IPS-20b (cell line): ENCODE measurements around the gene SHCBP1.
A peak's percentile ranks its signal among the peaks of the same experiment; 100 is the strongest.
"Not testable (repeated sequence)": the region's sequence is repeated elsewhere in the genome, so short reads cannot be mapped to it uniquely, and the experiment has no call there.

ENCODE experiments used
- H3K27ac ChIP-seq: one replicate; pipeline ENCODE4 v1.5.1; 2013; ENCODE audit warnings: low read length
- H3K27me3 ChIP-seq: 2 replicates; pipeline ENCODE4 v1.6.1; 2013; ENCODE audit warnings: mild to moderate bottlenecking, low read length, inconsistent platforms; ENCODE audit not compliant: insufficient read depth
- H3K36me3 ChIP-seq: 2 replicates; pipeline ENCODE4 v1.6.1; 2013; ENCODE audit warnings: low read depth, mild to moderate bottlenecking, inconsistent platforms, low read length, moderate library complexity; ENCODE audit not compliant: insufficient read depth
- H3K4me1 ChIP-seq: 2 replicates; pipeline ENCODE4 v1.6.1; 2013; ENCODE audit warnings: mild to moderate bottlenecking, control low read depth, inconsistent platforms, low read length, moderate library complexity; ENCODE audit not compliant: insufficient read depth
- H3K4me3 ChIP-seq: 2 replicates; pipeline ENCODE4 v1.5.1; 2013; ENCODE audit warnings: mild to moderate bottlenecking, low read length, inconsistent platforms
- H3K9ac ChIP-seq: 2 replicates; pipeline ENCODE4 v1.6.1; 2013; ENCODE audit warnings: low read depth, mild to moderate bottlenecking, inconsistent platforms, low read length, moderate library complexity
- H3K9me3 ChIP-seq: 2 replicates; pipeline ENCODE4 v1.6.1; 2013; ENCODE audit warnings: mild to moderate bottlenecking, low read depth, low read length, inconsistent platforms; ENCODE audit not compliant: insufficient read depth

The SHCBP1 gene

GRCh38 chr16:46627746-46628145 lies 6.6 kb upstream of the SHCBP1 start:
- Histone ChIP-seq H3K4me1 (no peaks in the 10 kb centered on the region), H3K9ac (no peak overlapping the region), H3K36me3 (no peaks in the 10 kb centered on the region), H3K27me3 (peaks cover 11% of the 10 kb centered on the region; the same call in 1 of the 2 replicates), H3K4me3 (no peak overlapping the region), H3K9me3 (no peaks in the 10 kb centered on the region), H3K27ac (no peak overlapping the region)

GRCh38 chr16:46626681-46627080 lies 5.5 kb upstream of the SHCBP1 start:
- H3K9ac ChIP-seq, H3K4me3 ChIP-seq, H3K4me1 ChIP-seq, H3K27ac ChIP-seq, H3K36me3 ChIP-seq, H3K9me3 ChIP-seq, H3K27me3 ChIP-seq: not testable (repeated sequence)

- not testable (repeated sequence) for H3K9ac ChIP-seq, H3K36me3 ChIP-seq, H3K27ac ChIP-seq, H3K4me1 ChIP-seq, H3K4me3 ChIP-seq, H3K9me3 ChIP-seq, H3K27me3 ChIP-seq
These were observed 3.7 kb upstream of the SHCBP1 start for GRCh38 chr16:46624862-46625261.

GRCh38 chr16:46623707-46624106 lies 2.5 kb upstream of the SHCBP1 start:
- H3K4me3 ChIP-seq, H3K36me3 ChIP-seq, H3K9ac ChIP-seq, H3K9me3 ChIP-seq, H3K4me1 ChIP-seq, H3K27ac ChIP-seq, H3K27me3 ChIP-seq: not testable (repeated sequence)

- not testable (repeated sequence) for H3K27me3 ChIP-seq, H3K27ac ChIP-seq, H3K4me1 ChIP-seq, H3K9ac ChIP-seq, H3K9me3 ChIP-seq, H3K4me3 ChIP-seq
- peaks cover 12% of the 10 kb centered on the region; the same call in 1 of the 2 replicates for H3K36me3 ChIP-seq
These were observed 2.1 kb upstream of the SHCBP1 start for GRCh38 chr16:46623246-46623645.

- Histone ChIP-seq H3K4me3 (no peak overlapping the region), H3K27me3 (no peaks in the 10 kb centered on the region), H3K9ac (no peak overlapping the region), H3K27ac (no peak overlapping the region), H3K4me1 (no peaks in the 10 kb centered on the region), H3K9me3 (no peaks in the 10 kb centered on the region), H3K36me3 (peaks cover 23% of the 10 kb centered on the region)
These were observed 926 bp upstream of the SHCBP1 start for GRCh38 chr16:46621934-46622676.

GRCh38 chr16:46620266-46621005 lies 743 bp downstream of the SHCBP1 start:
- peak overlapping the region; percentile 96 for H3K9ac ChIP-seq
- H3K27me3 ChIP-seq: no peaks in the 10 kb centered on the region
- H3K9me3 ChIP-seq: no peaks in the 10 kb centered on the region
- peak overlapping the region; percentile 98 for H3K4me3 ChIP-seq
- no peaks in the 10 kb centered on the region for H3K4me1 ChIP-seq
- H3K36me3 ChIP-seq: peaks cover 40% of the 10 kb centered on the region
- peak overlapping the region; percentile 10 for H3K27ac ChIP-seq

GRCh38 chr16:46618516-46618915 lies 2.7 kb downstream of the SHCBP1 start:
- H3K9me3 ChIP-seq: no peaks in the 10 kb centered on the region
- H3K36me3 ChIP-seq: peaks cover 59% of the 10 kb centered on the region
- H3K4me1 ChIP-seq: no peaks in the 10 kb centered on the region
- H3K4me3 ChIP-seq: no peak overlapping the region
- no peak overlapping the region for H3K9ac ChIP-seq
- no peak overlapping the region for H3K27ac ChIP-seq
- no peaks in the 10 kb centered on the region for H3K27me3 ChIP-seq

GRCh38 chr16:46614006-46614405 lies 7.2 kb downstream of the SHCBP1 start:
- Histone ChIP-seq H3K27ac (no peak overlapping the region), H3K4me1 (no peaks in the 10 kb centered on the region), H3K4me3 (no peak overlapping the region), H3K27me3 (no peaks in the 10 kb centered on the region), H3K36me3 (peaks cover 86% of the 10 kb centered on the region), H3K9ac (no peak overlapping the region), H3K9me3 (no peaks in the 10 kb centered on the region)

GRCh38 chr16:46613352-46613751 lies 7.8 kb downstream of the SHCBP1 start:
- no peak overlapping the region for H3K4me3 ChIP-seq
- no peaks in the 10 kb centered on the region for H3K27me3 ChIP-seq
- no peaks in the 10 kb centered on the region for H3K9me3 ChIP-seq
- H3K9ac ChIP-seq: no peak overlapping the region
- H3K27ac ChIP-seq: no peak overlapping the region
- H3K36me3 ChIP-seq: peaks cover 85% of the 10 kb centered on the region
- H3K4me1 ChIP-seq: no peaks in the 10 kb centered on the region

GRCh38 chr16:46612121-46612520 lies 9.1 kb downstream of the SHCBP1 start:
- Histone ChIP-seq H3K36me3 (peaks cover 85% of the 10 kb centered on the region), H3K27me3 (no peaks in the 10 kb centered on the region), H3K4me1 (no peaks in the 10 kb centered on the region), H3K27ac (no peak overlapping the region), H3K4me3 (no peak overlapping the region), H3K9ac (no peak overlapping the region), H3K9me3 (no peaks in the 10 kb centered on the region)

- Histone ChIP-seq H3K27ac (no peak overlapping the region), H3K9ac (no peak overlapping the region), H3K4me3 (no peak overlapping the region), H3K9me3 (no peaks in the 10 kb centered on the region), H3K36me3 (peaks cover 79% of the 10 kb centered on the region), H3K27me3 (no peaks in the 10 kb centered on the region), H3K4me1 (no peaks in the 10 kb centered on the region)
These were observed 13.7 kb downstream of the SHCBP1 start for GRCh38 chr16:46607529-46607928.
